Breast epithelium (tissue), 4 donors: ENCODE measurements around the gene TBL3. TPM values are rescaled to one million over a fixed set of nuclear protein-coding genes. Genes with fewer than 3 reads are reported as not detected.

Source experiments
- DNase-seq, 2 donors: peaks; one replicate each; pipeline ENCODE4 v3.0.0-alpha.2; 2019; ENCODE audit warnings: low spot score in 2 of 2
- H3K27ac ChIP-seq, 2 donors: fragments of 200-600 bp; sonication (generic) in 1 of 2; one replicate each; pipeline ENCODE4 v1.5.1; 2016 to 2019; ENCODE audit warnings: mild to moderate bottlenecking in 1 of 2
- H3K27me3 ChIP-seq, 2 donors: fragments of 200-600 bp; sonication (generic) in 1 of 2; one replicate each; pipeline versions ENCODE4 v1.5.1 to v1.6.0; 2017 to 2019; ENCODE audit warnings: control low read depth in 1 of 2, mild to moderate bottlenecking in 1 of 2
- H3K36me3 ChIP-seq: fragments of 200-600 bp; one replicate; pipeline ENCODE4 v1.5.1; 2019
- H3K4me1 ChIP-seq, 2 donors: fragments of 200-600 bp; sonication (generic); one replicate each; pipeline ENCODE4 v1.5.1; 2016 to 2019; ENCODE audit warnings: control low read depth in 1 of 2
- H3K4me3 ChIP-seq, 3 donors: fragments of 200-600 bp; sonication (generic); 1 replicate in 2 of 3; 2 replicates in 1 of 3; pipeline ENCODE4 v1.5.1; 2016 to 2019; ENCODE audit warnings: mild to moderate bottlenecking in 3 of 3, moderate library complexity in 2 of 3
- H3K9me3 ChIP-seq, 2 donors: fragments of 200-600 bp; sonication (generic) in 1 of 2; one replicate each; pipeline ENCODE4 v1.5.1; 2016 to 2019; ENCODE audit warnings: control low read depth in 1 of 2
- CTCF ChIP-seq, 3 donors: fragments of 450-650 bp; IDR thresholded peaks; one replicate each; pipeline ENCODE4 v1.5.1; 2016 to 2017; ENCODE audit warnings: antibody characterized with exemption in 3 of 3, mild to moderate bottlenecking in 3 of 3, moderate library complexity in 3 of 3
- POLR2A ChIP-seq: fragments of 450-650 bp; IDR thresholded peaks from one replicate; pipeline ENCODE4 v1.6.1; 2016; ENCODE audit warnings: antibody characterized with exemption, mild to moderate bottlenecking, moderate library complexity
- POLR2AphosphoS5 ChIP-seq, 3 donors: sonication (generic); formaldehyde crosslinking; IDR thresholded peaks; one replicate each; pipeline ENCODE4 v1.6.1; 2017; ENCODE audit warnings: antibody characterized with exemption in 3 of 3
- intact Hi-C: fragments of 100-400 bp; cut with DNase I; formaldehyde crosslinking; loops from one replicate; pipeline ENCODE4 v1.15.1; 2023; ENCODE audit warnings: low total_unique reads
- total RNA-seq, 3 donors: library from RNA; depleted of rRNA; stranded (reverse); fragments of >200 nt; gene quantifications; one replicate each; pipeline ENCODE4 v1.1.0, GENCODE V29; 2016

The TBL3 gene
- total RNA-seq, 3 donors from 2014 or later, result 32.9 to 42.3 (median 33.1) TPM

- H3K9me3 ChIP-seq, result no peaks in the 10 kb centered on the region
- H3K27ac ChIP-seq, result peak within 1 kb of the TSS; percentile 71 to 75
- H3K4me3 ChIP-seq, result peak within 1 kb of the TSS; percentile 58 to 93 (median 74)
- intact Hi-C loops, result loop anchor here (5.0 kb wide), 1 partner anchor 116 kb away; no protein-coding TSS in a partner anchor
- no peak for TF ChIP-seq POLR2AphosphoS5 (IDR thresholded peaks at IDR 0.05)
- no peak for TF ChIP-seq CTCF (IDR thresholded peaks at IDR 0.05)
- TF ChIP-seq POLR2A, result no peak
- H3K36me3 ChIP-seq, result no peaks in the 10 kb centered on the region
- no peak for DNase-seq
- no peaks in the 10 kb centered on the region for H3K27me3 ChIP-seq
- peaks cover 4 to 27% of the 10 kb centered on the region in 2 donors for H3K4me1 ChIP-seq
Observed at GRCh38 chr16:2026461-2027023, 54.7 kb downstream of the TBL3 start, which contains the start of gene NHERF2. Gene NHERF2, plus strand, starts transcription at chr16:2026902. Its CDS starts 104 bp downstream, at chr16:2027006.

GRCh38 chr16:2027024-2028010 is 55.5 kb downstream of the TBL3 start:
- Histone ChIP-seq H3K9me3 (no peaks in the 10 kb centered on the region), H3K36me3 (no peaks in the 10 kb centered on the region), H3K27ac (peak overlapping the region; percentile 33 to 75), H3K4me1 (peaks cover 6 to 27% of the 10 kb centered on the region in 2 donors), H3K27me3 (no peaks in the 10 kb centered on the region), H3K4me3 (peak overlapping the region; percentile 58 to 93 (median 74))
- intact Hi-C loops, result loop anchor here (5.0 kb wide), 1 partner anchor 115 kb away; no protein-coding TSS in a partner anchor
- DNase-seq, result no peak
- no peak for TF ChIP-seq POLR2A
- TF ChIP-seq CTCF (IDR thresholded peaks at IDR 0.05), result no peak
- no peak for TF ChIP-seq POLR2AphosphoS5 (IDR thresholded peaks at IDR 0.05)

GRCh38 chr16:2028146-2028545 is 56.3 kb downstream of the TBL3 start:
- Histone ChIP-seq H3K4me1 (peaks cover 5 to 33% of the 10 kb centered on the region in 2 donors), H3K4me3 (peak overlapping the region; percentile 58 to 93 (median 74)), H3K9me3 (no peaks in the 10 kb centered on the region), H3K27ac (peak overlapping the region; percentile 36 to 75), H3K36me3 (no peaks in the 10 kb centered on the region), H3K27me3 (no peaks in the 10 kb centered on the region)
- no peak for TF ChIP-seq CTCF (IDR thresholded peaks at IDR 0.05)
- TF ChIP-seq POLR2A, result no peak
- TF ChIP-seq POLR2AphosphoS5 (IDR thresholded peaks at IDR 0.05), result no peak
- intact Hi-C loops, result loop anchor here (5.0 kb wide), 1 partner anchor 114 kb away; no protein-coding TSS in a partner anchor
- DNase-seq, result no peak

- peaks cover 11 to 38% of the 10 kb centered on the region in 2 donors for H3K4me1 ChIP-seq
- TF ChIP-seq CTCF (IDR thresholded peaks at IDR 0.05) (no peak), POLR2A (no peak), POLR2AphosphoS5 (IDR thresholded peaks at IDR 0.05) (no peak)
- DNase-seq, result no peak
- H3K4me3 ChIP-seq, result peak overlapping the region; percentile 58 to 93 (median 74)
- intact Hi-C loops, result loop anchor here (5.0 kb wide), 1 partner anchor 114 kb away; no protein-coding TSS in a partner anchor
- H3K36me3 ChIP-seq, result no peaks in the 10 kb centered on the region
- H3K27ac ChIP-seq, result peak overlapping the region; percentile 36 to 84
- no peaks in the 10 kb centered on the region for H3K9me3 ChIP-seq
- H3K27me3 ChIP-seq, result no peaks in the 10 kb centered on the region
Observed at GRCh38 chr16:2028620-2029220, 56.9 kb downstream of the TBL3 start.
